A673 (cell line): Measurements from ENCODE around the gene TOM1L2.

ENCODE experiments used
- CTCF ChIP-seq: fragments of 300-800, 200-600 bp; sonication (generic); conservative IDR thresholded peaks from 2 replicates; pipeline ENCODE4 v1.5.1; 2017; ENCODE audit warnings: low read depth, mild to moderate bottlenecking, antibody characterized with exemption, low read length, moderate library complexity, mixed read lengths
- EZH2 ChIP-seq: fragments of 200-600 bp; sonication (generic); IDR thresholded peaks from 2 replicates; pipeline ENCODE4 v1.6.1; 2017; ENCODE audit warnings: borderline replicate concordance, low read depth, mild to moderate bottlenecking, mixed read lengths, antibody characterized with exemption, low read length; ENCODE audit not compliant: poor library complexity, severe bottlenecking

GRCh38 chr17:17817552-17817947 is 154.7 kb downstream of the TOM1L2 start:
- TF ChIP-seq CTCF (no peak), EZH2 (no peak)
